GM21529 (cell line): ENCODE measurements around the gene PPT2.
A peak's percentile ranks its signal among the peaks of the same experiment; 100 is the strongest.
"Not testable (repeated sequence)": the region's sequence is repeated elsewhere in the genome, so short reads cannot be mapped to it uniquely, and the experiment has no call there.

Source experiments
- ATAC-seq: cut with Tn5 transposase; IDR thresholded peaks from one replicate; pipeline ENCODE4 v1.9.1; 2021; ENCODE audit not compliant: unreplicated experiment

Gene PPT2

GRCh38 chr6:32189069-32189741 lies 35.3 kb downstream of the PPT2 start:
- ATAC-seq = no peak

GRCh38 chr6:32189742-32190053 lies 35.8 kb downstream of the PPT2 start:
- no peak for ATAC-seq

- ATAC-seq = peak; percentile 50
Observed at GRCh38 chr6:32190054-32190851, 36.3 kb downstream of the PPT2 start, which contains the start of gene PBX2. PBX2 (minus strand) TSS chr6:32190202; CDS start chr6:32189915, 287 bp downstream.

DNA sequence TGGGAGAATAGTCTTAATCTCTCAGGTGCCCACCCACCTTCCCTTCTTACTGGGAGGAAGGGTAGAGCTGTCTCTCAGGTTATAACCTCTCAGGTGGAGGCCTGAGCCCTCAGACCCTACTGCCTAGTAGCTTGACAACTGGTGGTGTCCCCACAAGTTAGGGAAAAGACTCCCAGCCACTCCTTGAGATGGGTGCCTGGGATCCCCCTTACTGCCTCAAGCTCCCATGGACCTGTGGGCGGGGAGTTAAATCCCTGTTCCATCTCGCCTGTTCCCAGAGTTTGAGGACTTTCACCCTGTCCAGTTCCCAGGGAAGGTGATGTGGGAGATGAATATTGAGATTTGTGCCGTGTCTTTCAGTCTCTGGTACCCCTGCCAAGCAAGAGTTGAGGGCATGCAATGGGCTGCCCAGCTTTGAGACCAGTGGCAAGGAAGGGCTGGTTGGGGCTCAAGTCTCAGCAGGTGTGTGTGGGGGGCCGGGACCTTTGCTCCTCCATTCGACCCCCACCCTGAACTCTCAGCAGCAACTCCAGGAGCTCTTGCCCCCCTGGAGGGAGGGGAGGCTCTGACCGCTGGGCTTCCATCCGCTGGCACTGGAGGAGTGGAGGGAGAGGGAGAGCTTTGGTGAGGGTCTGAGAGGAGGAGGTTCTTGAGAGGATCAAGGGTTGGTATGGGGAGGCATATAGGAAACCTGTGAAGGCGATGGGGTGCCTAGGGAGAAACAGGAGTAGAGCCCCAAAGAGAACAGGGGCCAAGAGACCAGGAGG lies 37.2 kb downstream of the PPT2 start:
- ATAC-seq = no peak

DNA sequence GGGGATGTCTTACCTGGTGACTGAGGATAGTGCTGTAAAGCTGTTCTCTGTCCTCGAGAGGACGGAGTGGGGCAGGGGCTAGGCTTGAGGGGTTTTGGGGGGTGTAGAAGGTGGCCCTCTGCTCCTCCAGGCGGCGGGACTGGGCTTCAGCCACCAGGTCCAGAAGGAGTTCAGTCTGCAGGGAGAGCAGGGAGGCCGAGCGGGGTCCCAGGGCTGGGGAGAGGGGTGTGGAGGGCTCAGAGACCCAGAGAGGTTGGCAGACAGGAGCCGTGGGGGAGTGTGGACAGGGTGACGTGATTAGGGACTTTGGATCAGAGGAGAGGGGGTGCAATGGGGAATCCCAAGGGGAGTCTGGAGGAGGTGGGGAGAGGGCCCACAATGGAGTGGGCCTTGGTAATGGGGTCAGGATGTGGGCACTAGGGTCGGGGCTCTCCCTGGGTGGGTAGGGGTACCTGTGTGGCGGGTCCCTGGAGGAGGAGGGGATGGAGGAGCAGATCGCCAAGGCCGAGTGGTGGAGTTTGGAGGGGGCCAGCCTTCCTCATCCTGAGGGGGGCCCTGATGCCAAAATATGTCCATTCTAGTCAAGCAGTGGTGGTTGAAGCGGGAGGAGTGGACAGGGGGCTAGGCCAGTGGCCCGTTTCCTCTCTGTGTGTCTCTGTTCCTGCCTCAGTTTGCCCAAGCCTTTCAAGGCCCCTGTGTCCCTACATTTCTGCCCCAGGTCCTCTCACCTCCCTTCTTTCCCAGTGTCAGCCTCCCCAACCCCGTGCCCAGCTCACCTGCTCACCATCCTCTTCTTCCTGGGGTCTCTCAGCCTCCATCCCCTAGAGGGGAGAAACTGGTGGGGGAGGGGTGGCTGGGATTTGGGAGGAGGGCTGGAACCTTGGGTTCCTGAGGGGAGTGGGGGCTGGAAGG lies 38.0 kb downstream of the PPT2 start:
- no peak for ATAC-seq

- no peak for ATAC-seq
Observed at GRCh38 chr6:32192608-32193039, 38.7 kb downstream of the PPT2 start, which contains the start of gene GPSM3. GPSM3 (minus strand) TSS chr6:32192643; CDS start chr6:32192513, 130 bp downstream.

DNA sequence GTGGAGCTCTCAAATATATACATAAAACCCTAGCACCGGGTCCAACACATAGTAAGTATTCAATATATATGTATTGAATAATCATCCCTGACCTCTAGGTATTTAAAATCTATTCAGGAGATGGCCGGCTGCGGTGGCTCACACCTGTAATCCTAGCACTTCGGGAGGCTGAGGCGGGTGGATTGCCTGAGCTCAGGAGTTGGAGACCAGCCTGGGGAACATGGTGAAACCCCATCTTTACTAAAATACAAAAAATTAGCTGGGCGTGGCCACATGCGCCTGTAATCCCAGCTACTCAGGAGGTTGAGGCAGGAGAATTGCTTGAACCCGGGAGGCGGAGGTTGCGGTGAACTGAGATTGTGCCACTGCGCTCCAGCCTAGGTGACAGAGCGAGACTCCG lies 39.2 kb downstream of the PPT2 start:
- ATAC-seq = not testable (repeated sequence)

DNA sequence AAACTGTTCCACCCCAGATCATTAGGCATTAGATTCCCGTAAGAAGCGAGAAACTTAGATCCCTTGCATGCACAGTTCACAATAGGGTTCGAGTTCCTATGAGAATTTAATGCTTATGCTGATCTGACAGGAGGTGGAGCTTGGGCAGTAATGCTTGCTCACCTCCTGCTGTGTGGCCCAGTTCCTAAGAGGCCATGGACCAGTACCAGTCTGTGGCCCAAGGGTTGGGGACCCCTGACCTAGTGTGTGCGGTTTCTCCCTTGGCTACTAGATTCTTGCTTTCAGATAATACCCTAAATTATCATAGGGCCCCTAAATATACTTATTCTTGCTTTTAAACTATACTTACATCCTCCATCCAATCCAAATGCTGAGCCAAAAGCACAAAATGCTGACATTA lies 40.4 kb downstream of the PPT2 start:
- ATAC-seq = no peak

DNA sequence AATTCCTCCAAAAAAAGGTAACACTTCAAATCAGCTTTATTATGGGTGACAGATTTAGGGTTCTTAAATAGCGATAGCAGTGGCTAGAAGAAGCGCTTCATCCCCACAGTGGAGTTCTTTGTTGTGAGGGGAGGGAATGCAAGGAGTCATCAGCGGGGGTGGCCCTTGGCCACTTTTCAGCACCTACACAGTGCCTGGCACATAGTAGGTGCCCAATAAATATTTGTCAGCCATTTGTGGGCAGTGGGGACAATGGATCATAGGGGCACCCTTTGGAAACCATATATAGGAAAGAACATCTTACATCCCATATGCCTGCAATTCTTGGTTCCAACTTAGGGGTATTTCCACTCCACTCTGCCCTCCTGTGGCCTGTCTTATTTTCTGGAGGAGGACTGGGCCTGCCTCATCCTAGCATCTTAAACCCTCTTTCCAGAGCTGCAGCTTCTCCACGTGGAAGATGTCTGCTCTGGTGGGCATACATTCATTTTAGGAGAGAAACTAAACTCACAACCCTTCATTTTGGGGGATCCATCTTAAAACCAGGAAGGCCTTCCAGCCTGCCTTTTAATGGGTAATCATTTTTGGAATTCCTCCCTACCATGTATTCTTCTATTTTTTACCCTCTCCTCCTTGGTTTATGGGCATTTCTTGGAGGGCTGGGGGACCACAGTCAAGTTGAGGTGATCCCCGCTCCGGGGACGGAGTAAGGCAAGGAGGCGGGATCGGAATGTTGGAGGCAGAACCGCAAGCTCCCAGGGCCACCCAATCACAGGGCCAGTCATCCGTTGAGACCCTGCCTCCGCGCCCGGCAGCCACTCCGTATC lies 41.1 kb downstream of the PPT2 start:
- no peak for ATAC-seq

- ATAC-seq = peak; percentile 70
Observed at GRCh38 chr6:32195652-32195901, 41.6 kb downstream of the PPT2 start.

DNA sequence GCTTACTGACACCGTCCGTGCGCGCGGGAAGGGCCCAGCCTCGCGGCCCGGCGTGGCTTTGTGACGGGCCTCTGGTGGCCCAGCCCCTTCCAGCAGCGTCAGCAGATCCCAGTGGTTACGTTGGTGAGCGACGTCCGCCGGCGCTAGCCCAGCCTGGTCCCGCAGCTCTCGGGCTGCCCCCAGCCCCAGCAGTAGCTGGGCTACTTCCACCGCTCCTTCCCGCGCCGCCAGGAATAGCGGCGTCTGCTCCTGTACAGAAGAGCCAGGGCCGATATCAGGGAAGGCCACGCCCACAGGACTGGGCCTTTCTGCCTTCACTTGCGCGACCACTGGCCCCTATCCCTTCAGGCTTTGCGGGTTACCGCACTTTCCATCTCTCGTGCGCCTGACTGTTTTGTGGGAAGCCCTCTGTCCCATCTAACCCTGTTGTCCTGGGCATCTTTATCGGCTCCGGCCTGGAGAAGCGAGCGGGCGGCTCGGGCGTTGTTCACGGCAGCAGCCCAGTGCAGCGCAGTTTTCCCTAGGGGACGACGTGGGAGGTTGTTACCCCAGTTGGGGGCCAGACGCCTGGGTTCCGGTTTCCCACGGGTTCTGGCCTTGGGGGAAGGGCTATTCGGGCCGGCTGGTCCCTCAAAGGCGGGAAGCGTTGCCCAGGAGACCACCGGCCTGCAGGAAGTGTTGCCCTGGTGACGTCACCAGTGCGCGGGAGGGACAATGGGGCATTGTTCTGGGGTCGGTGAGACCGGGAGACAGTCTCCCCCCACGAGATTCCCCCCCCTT lies 42.2 kb downstream of the PPT2 start:
- ATAC-seq = peak; percentile 71

GRCh38 chr6:32196682-32197616 lies 43.0 kb downstream of the PPT2 start:
- ATAC-seq = no peak

- no peak for ATAC-seq
Observed at GRCh38 chr6:32198345-32198696, 44.4 kb downstream of the PPT2 start.

DNA sequence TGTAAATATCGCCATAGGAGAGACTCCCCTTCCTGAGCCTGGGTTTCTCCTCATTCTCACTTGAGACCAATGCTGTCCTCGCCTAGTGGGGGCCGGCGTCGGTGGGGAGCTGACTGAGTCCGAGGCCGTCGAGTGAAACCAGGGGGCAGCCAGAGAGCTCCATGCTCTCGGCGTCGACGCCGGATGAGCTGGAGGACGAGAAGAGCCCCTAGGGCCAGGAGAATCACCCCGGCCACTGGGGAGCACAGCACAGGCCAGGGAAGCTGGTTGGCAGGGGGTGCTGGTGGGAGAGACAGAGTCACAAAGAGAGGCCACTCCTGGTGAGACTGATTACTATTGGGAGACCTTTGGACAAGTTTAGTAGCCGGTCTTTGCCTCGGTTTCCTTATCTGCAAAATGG lies 44.9 kb downstream of the PPT2 start:
- ATAC-seq = no peak

DNA sequence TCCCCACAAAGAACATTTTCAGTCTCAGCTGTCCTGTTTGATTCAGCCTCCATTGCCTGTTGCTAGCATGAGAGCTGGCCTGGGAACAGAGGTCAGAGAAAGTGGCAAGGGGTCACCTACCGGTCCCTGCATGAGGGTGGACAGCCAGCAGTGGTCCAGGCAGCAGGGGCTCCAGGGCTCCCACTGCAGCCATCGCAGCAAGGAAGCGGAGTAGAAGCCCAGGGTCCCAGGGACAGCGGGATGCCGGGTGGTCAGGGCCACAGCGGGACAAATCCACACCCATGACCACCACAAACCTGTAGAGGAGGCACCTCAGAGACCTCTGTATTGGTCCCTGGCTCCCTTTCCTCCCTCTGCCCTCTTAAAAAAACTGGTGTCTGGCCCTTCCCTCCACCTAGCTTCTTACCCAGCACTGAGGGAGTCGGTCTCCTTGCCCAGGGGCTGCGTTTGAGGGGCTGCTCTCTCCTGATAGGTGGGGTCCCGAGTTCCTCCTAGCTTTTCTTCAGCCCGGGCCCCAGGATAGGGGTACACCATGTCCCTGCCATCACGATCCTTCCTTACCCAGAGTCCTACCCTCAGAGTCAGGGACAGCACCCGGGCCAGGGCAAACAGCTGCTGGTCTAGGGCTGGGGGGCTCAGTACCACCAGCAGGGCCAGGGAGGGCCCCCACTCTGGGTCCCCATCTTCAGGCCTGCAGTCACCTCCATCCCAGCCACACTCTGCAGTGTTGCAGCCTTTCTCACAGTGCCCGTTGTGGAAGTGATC lies 47.0 kb downstream of the PPT2 start:
- ATAC-seq = no peak

- ATAC-seq = no peak
Observed at GRCh38 chr6:32202186-32202585, 48.2 kb downstream of the PPT2 start.

- ATAC-seq = no peak
Observed at GRCh38 chr6:32203426-32204267, 49.7 kb downstream of the PPT2 start.
